H9 (cell line): ENCODE data around the gene RASA3. TPM values are rescaled to one million over a fixed set of nuclear protein-coding genes. Genes with fewer than 3 reads are reported as not detected.

Experiments used
- DNase-seq: peaks from one replicate; pipeline ENCODE4 v3.0.0-alpha.2; 2017
- H2AFZ ChIP-seq: one replicate; pipeline ENCODE4 v1.6.1; 2013; ENCODE audit warnings: mild to moderate bottlenecking, low read length, control low read depth, moderate library complexity
- H2AK5ac ChIP-seq: 2 replicates; pipeline ENCODE4 v1.6.1; 2013; ENCODE audit warnings: low read length, control low read depth, mixed read lengths; ENCODE audit not compliant: insufficient read length
- H2BK120ac ChIP-seq: one replicate; pipeline ENCODE4 v1.6.1; 2013; ENCODE audit warnings: low read depth, mild to moderate bottlenecking, low read length, control low read depth, inconsistent platforms; ENCODE audit not compliant: poor library complexity, severe bottlenecking
- H2BK12ac ChIP-seq: 2 replicates; pipeline ENCODE4 v1.6.1; 2013; ENCODE audit warnings: low read length, control low read depth, mixed read lengths, low read depth; ENCODE audit not compliant: insufficient read length
- H2BK15ac ChIP-seq: 2 replicates; pipeline ENCODE4 v1.6.1; 2013; ENCODE audit warnings: low read depth, low read length, control low read depth
- H2BK20ac ChIP-seq: one replicate; pipeline ENCODE4 v1.6.1; 2013; ENCODE audit warnings: low read depth, mild to moderate bottlenecking, low read length, control low read depth, inconsistent platforms; ENCODE audit not compliant: poor library complexity, severe bottlenecking
- H2BK5ac ChIP-seq: 2 replicates; pipeline ENCODE4 v1.6.1; 2013; ENCODE audit warnings: low read length, control low read depth, mixed read lengths; ENCODE audit not compliant: insufficient read length
- H3K14ac ChIP-seq: 2 replicates; pipeline ENCODE4 v1.6.1; 2013; ENCODE audit warnings: low read length, control low read depth; ENCODE audit not compliant: insufficient read depth
- H3K18ac ChIP-seq: 2 replicates; pipeline ENCODE4 v1.6.1; 2013; ENCODE audit warnings: low read depth, mild to moderate bottlenecking, mixed read lengths, low read length, control low read depth; ENCODE audit not compliant: insufficient read length
- H3K23ac ChIP-seq: 2 replicates; pipeline ENCODE4 v1.6.1; 2013; ENCODE audit warnings: low read length, control low read depth, mixed read lengths, low read depth; ENCODE audit not compliant: insufficient read length
- H3K23me2 ChIP-seq: 2 replicates; pipeline ENCODE4 v1.6.1; 2013; ENCODE audit warnings: low read depth, mild to moderate bottlenecking, mixed read lengths, low read length, control low read depth; ENCODE audit not compliant: insufficient read length, poor library complexity, severe bottlenecking
- H3K27ac ChIP-seq: 2 replicates; pipeline ENCODE4 v1.5.1; 2013; ENCODE audit warnings: low read length, control low read depth, mixed read lengths, low read depth; ENCODE audit not compliant: insufficient read length
- H3K27me3 ChIP-seq: 2 replicates; pipeline ENCODE4 v1.6.1; 2013; ENCODE audit warnings: low read length, control low read depth, inconsistent platforms; ENCODE audit not compliant: insufficient read depth
- H3K4ac ChIP-seq: 2 replicates; pipeline ENCODE4 v1.6.1; 2013; ENCODE audit warnings: low read depth, mild to moderate bottlenecking, control low read depth, inconsistent platforms, low read length, moderate library complexity
- H3K4me1 ChIP-seq: 2 replicates; pipeline ENCODE4 v1.6.1; 2013; ENCODE audit warnings: low read length, control low read depth, inconsistent platforms; ENCODE audit not compliant: insufficient read depth
- H3K4me2 ChIP-seq: 2 replicates; pipeline ENCODE4 v1.6.1; 2013; ENCODE audit warnings: low read length, control low read depth, mixed read lengths; ENCODE audit not compliant: insufficient read length, insufficient read depth
- H3K56ac ChIP-seq: 2 replicates; pipeline ENCODE4 v1.6.1; 2013; ENCODE audit warnings: low read depth, mild to moderate bottlenecking, mixed read lengths, low read length, control low read depth; ENCODE audit not compliant: insufficient read length
- H3K79me1 ChIP-seq: 2 replicates; pipeline ENCODE4 v1.6.1; 2013; ENCODE audit warnings: low read depth, mild to moderate bottlenecking, moderate library complexity, low read length, control low read depth, inconsistent platforms; ENCODE audit not compliant: insufficient read depth, poor library complexity, severe bottlenecking
- H3K79me2 ChIP-seq: 2 replicates; pipeline ENCODE4 v1.6.1; 2013; ENCODE audit warnings: low read length, control low read depth, inconsistent platforms; ENCODE audit not compliant: insufficient read depth
- H3K9ac ChIP-seq: 2 replicates; pipeline ENCODE4 v1.6.1; 2013; ENCODE audit warnings: low read length, control low read depth, mixed read lengths; ENCODE audit not compliant: insufficient read length; ENCODE audit errors: extremely low read depth
- H3K9me3 ChIP-seq: one replicate; pipeline ENCODE4 v1.6.1; 2013; ENCODE audit warnings: low read depth, low read length, inconsistent platforms; ENCODE audit not compliant: control insufficient read depth
- H3T11ph ChIP-seq: one replicate; pipeline ENCODE4 v1.6.1; 2013; ENCODE audit warnings: mild to moderate bottlenecking, low read length, control low read depth, inconsistent platforms
- H4K20me1 ChIP-seq: one replicate; pipeline ENCODE4 v1.6.1; 2013; ENCODE audit not compliant: control insufficient read depth, insufficient read length, insufficient read depth
- H4K5ac ChIP-seq: 2 replicates; pipeline ENCODE4 v1.6.1; 2013; ENCODE audit warnings: low read depth, mild to moderate bottlenecking, mixed read lengths, low read length, control low read depth; ENCODE audit not compliant: insufficient read length
- H4K8ac ChIP-seq: replicated peaks from 2 replicates; pipeline ENCODE4 v1.6.1; 2013; ENCODE audit warnings: low read length, control low read depth, mixed read lengths, low read depth; ENCODE audit not compliant: insufficient read length
- H4K91ac ChIP-seq: 2 replicates; pipeline ENCODE4 v1.6.1; 2013; ENCODE audit warnings: low read depth, mild to moderate bottlenecking, moderate library complexity, mixed read lengths, low read length, control low read depth; ENCODE audit not compliant: insufficient read length
- H3K27ac Mint-ChIP-seq, 3 experiments: 2 replicates in 2 of 3; 3 replicates in 1 of 3; pipeline ENCODE4 v1.8.0; 2020 to 2021; ENCODE audit warnings: mixed read lengths in 3 of 3, mild to moderate bottlenecking in 1 of 3, moderate library complexity in 1 of 3
- H3K27me3 Mint-ChIP-seq: 2 replicates; pipeline ENCODE4 v1.8.0; 2021; ENCODE audit warnings: low read depth, mild to moderate bottlenecking, moderate library complexity, mixed read lengths
- H3K36me3 Mint-ChIP-seq, 3 experiments: 2 replicates in 2 of 3; 3 replicates in 1 of 3; pipeline ENCODE4 v1.8.0; 2020 to 2021; ENCODE audit warnings: low read depth in 3 of 3, mixed read lengths in 3 of 3; ENCODE audit not compliant: insufficient read depth in 1 of 3
- H3K4me1 Mint-ChIP-seq, 2 experiments: 2 replicates each; pipeline ENCODE4 v1.8.0; 2020; ENCODE audit warnings: mixed read lengths in 2 of 2
- H3K4me3 Mint-ChIP-seq, 2 experiments: 2 replicates in 1 of 2; 3 replicates in 1 of 2; pipeline ENCODE4 v1.8.0; 2020 to 2021; ENCODE audit warnings: mild to moderate bottlenecking in 2 of 2, mixed read lengths in 2 of 2, moderate library complexity in 1 of 2
- H3K9me3 Mint-ChIP-seq, 2 experiments: 2 replicates in 1 of 2; 3 replicates in 1 of 2; pipeline ENCODE4 v1.8.0; 2020; ENCODE audit warnings: mild to moderate bottlenecking in 2 of 2, mixed read lengths in 2 of 2, moderate library complexity in 1 of 2
- CTCF ChIP-seq: fragments of 200-600 bp; sonication (generic); conservative IDR thresholded peaks from 3 replicates; pipeline ENCODE4 v1.8.0; 2021; ENCODE audit warnings: antibody characterized with exemption, mild to moderate bottlenecking
- WGBS: extraction: QIAGEN DNeasy Blood & Tissue Kit; methylation state at CpG from one replicate; pipeline ENCODE4 v1.1.7; 2013; ENCODE audit warnings: missing lambda C conversion rate, low lambda C conversion rate, mixed read lengths; ENCODE audit not compliant: insufficient read length; ENCODE audit errors: extremely low coverage; 5-methylcytosine and 5-hydroxymethylcytosine counted together
- total RNA-seq: library from RNA; stranded (reverse); gene quantifications from 2 replicates; pipeline ENCODE4 v1.2.1, GENCODE V29; 2021

RASA3 gene
- total RNA-seq, 1 experiment from 2014 or later, result 12.3 TPM

DNA sequence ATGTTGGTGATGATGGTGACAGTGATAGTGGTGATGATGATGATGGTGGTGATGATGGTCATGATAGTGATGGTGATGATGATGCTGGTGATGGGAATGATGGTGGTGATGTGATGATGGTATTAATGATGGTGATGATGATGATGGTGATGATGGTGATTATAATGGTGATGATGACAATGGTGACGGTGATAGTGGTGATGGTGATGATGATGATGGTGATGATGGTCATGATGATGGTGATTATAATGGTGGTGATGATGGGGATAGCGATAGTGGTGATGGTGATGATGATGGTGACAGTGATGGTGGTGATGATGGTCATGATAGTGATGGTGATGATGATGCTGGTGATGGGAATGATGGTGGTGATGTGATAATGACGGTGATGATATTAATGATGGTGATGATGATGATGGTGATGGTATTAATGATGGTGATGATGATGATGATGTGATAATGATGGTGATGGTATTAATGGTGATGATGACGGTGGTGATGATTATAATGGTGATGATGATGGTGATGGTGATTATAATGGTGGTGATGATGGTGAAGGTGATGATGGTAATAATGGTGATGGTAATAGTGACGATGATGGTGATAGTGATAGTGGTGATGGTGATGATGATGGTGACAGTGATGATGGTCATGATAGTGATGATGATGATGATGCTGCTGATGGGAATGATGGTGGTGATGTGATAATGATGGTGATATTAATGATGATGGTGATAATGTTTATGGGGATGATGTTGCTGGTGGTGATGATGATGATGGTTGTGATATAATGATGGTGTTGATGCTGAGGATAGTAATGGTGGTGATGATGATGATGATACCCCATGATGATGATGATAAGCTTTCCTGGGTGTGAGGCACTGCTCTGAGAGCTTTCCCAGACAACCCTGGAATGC lies 166.2 kb downstream of the RASA3 start:
- Histone ChIP-seq H2AFZ (no peak overlapping the region), H4K20me1 (no peaks in the 10 kb centered on the region), H3K4me2 (no peak overlapping the region), H3K27ac (no peak overlapping the region), H3K27me3 (no peaks in the 10 kb centered on the region), H2BK20ac (no peak overlapping the region), H3K23me2 (no peaks in the 10 kb centered on the region), H3K23ac (no peak overlapping the region), H4K8ac (no peak overlapping the region), H3K56ac (no peak overlapping the region), H2AK5ac (no peak overlapping the region), H3K9ac (no peak overlapping the region), H3K79me2 (no peaks in the 10 kb centered on the region), H3K79me1 (no peaks in the 10 kb centered on the region), H3K18ac (no peak overlapping the region), H3T11ph (no peak overlapping the region), H2BK12ac (no peak overlapping the region), H3K4me1 (no peaks in the 10 kb centered on the region), H3K4ac (no peak overlapping the region), H2BK5ac (no peak overlapping the region), H2BK15ac (no peak overlapping the region), H4K5ac (no peak overlapping the region), H2BK120ac (no peak overlapping the region), H3K9me3 (peaks cover 10% of the 10 kb centered on the region), H3K14ac (no peak overlapping the region), H4K91ac (no peak overlapping the region)
- TF ChIP-seq CTCF, result no peak
- no peak overlapping the region for H3K4me3 Mint-ChIP-seq
- peaks cover 10 to 16% of the 10 kb centered on the region in 2 experiments for H3K9me3 Mint-ChIP-seq
- no peak overlapping the region for H3K27ac Mint-ChIP-seq
- no peak for DNase-seq
- peaks cover 0 to 7% (median 4%) of the 10 kb centered on the region in 3 experiments; a peak in 4 of 7 replicates for H3K36me3 Mint-ChIP-seq
- peaks cover 12% of the 10 kb centered on the region for H3K27me3 Mint-ChIP-seq
- H3K4me1 Mint-ChIP-seq, result peaks cover 0 to 4% of the 10 kb centered on the region in 2 experiments; a peak in 1 of 4 replicates
- WGBS, result 100% methylated on average over 2 of the region's 5 CpGs
